Endothelial cell of umbilical vein (primary cell): ENCODE results near the gene SREBF1. TPM values are rescaled to one million over a fixed set of nuclear protein-coding genes. Genes with fewer than 3 reads are reported as not detected.

Experiments used
- BruUV-seq: library from RNA; stranded (reverse); fragments of 400-500 nt; replicated peaks from 2 replicates; lab custom pipeline; 2021; lab: Mats Ljungman, UMichigan
- CTCF ChIA-PET: fragments of 300-600, 350-600 bp; sonication (Branson Sonifier 250); formaldehyde crosslinking; loops from one replicate; lab custom pipeline; 2021; ENCODE audit warnings: antibody characterized with exemption, inconsistent platforms; lab: Charles Lee
- POLR2A ChIA-PET: fragments of 300-600, 350-600 bp; sonication (Branson Sonifier 250); formaldehyde crosslinking; loops from one replicate; lab custom pipeline; 2021; ENCODE audit warnings: antibody characterized with exemption, inconsistent platforms; lab: Charles Lee
- DNase-seq: peaks from one replicate; pipeline ENCODE4 v3.0.0-alpha.2; 2011; ENCODE audit warnings: low read depth, low spot score
- FAIRE-seq: peaks from 2 replicates; lab custom pipeline; 2011; peaks lifted over from hg19 to GRCh38; lab: Jason Lieb, UNC
- H2AFZ ChIP-seq: 2 replicates; pipeline ENCODE4 v1.6.0; 2012; ENCODE audit warnings: low read depth, low read length, control low read depth, inconsistent platforms
- H3K27ac ChIP-seq: 2 replicates; pipeline ENCODE4 v1.5.1; 2011; ENCODE audit warnings: low read depth, mild to moderate bottlenecking, control low read depth, low read length, moderate library complexity; ENCODE audit not compliant: insufficient read depth
- H3K27me3 ChIP-seq, 2 experiments: 2 replicates each; pipeline versions ENCODE4 v1.6.0 to v1.6.1; 2011; ENCODE audit warnings: low read length in 2 of 2, mixed read lengths in 1 of 2; ENCODE audit not compliant: control insufficient read depth in 2 of 2, insufficient read depth in 2 of 2
- H3K36me3 ChIP-seq, 2 experiments: 2 replicates in 1 of 2; 3 replicates in 1 of 2; pipeline ENCODE4 v1.5.1; 2011; ENCODE audit warnings: low read length in 2 of 2, mild to moderate bottlenecking in 1 of 2, moderate library complexity in 1 of 2; ENCODE audit not compliant: control insufficient read depth in 2 of 2, insufficient read depth in 2 of 2; ENCODE audit errors: extremely low read depth in 1 of 2
- H3K4me1 ChIP-seq: 3 replicates; pipeline ENCODE4 v1.5.1; 2011; ENCODE audit warnings: mild to moderate bottlenecking, low read length; ENCODE audit not compliant: control insufficient read depth, insufficient read depth; ENCODE audit errors: extremely low read depth
- H3K4me2 ChIP-seq: 2 replicates; pipeline ENCODE4 v1.6.1; 2011; ENCODE audit warnings: low read length, control low read depth, mixed read lengths; ENCODE audit not compliant: insufficient read depth
- H3K4me3 ChIP-seq, 3 experiments: fragments of 200-600 bp in 1 of 3; sonication (generic), shearing (Covaris generic) in 1 of 3; replicated peaks in 1 of 3; 2 replicates each; pipeline ENCODE4 v1.5.1; 2011 to 2016; ENCODE audit warnings: control low read depth in 3 of 3, low read length in 3 of 3, mild to moderate bottlenecking in 2 of 3, inconsistent platforms in 1 of 3, low read depth in 1 of 3, moderate library complexity in 1 of 3; ENCODE audit not compliant: insufficient read depth in 1 of 3
- H3K79me2 ChIP-seq: 2 replicates; pipeline ENCODE4 v1.6.0; 2012; ENCODE audit warnings: low read length, inconsistent platforms; ENCODE audit not compliant: control insufficient read depth, insufficient read depth
- H3K9ac ChIP-seq: replicated peaks from 2 replicates; pipeline ENCODE3; 2011; ENCODE audit warnings: low read length, control low read depth; ENCODE audit not compliant: insufficient read depth; ENCODE audit errors: extremely low read depth
- H3K9me1 ChIP-seq: replicated peaks from 3 replicates; pipeline ENCODE4 v1.6.0; 2011; ENCODE audit warnings: mild to moderate bottlenecking, low read length; ENCODE audit not compliant: control insufficient read depth, insufficient read depth; ENCODE audit errors: extremely low read depth
- H3K9me3 ChIP-seq: replicated peaks from 2 replicates; pipeline ENCODE4 v1.5.1; 2012; ENCODE audit warnings: low read length, inconsistent platforms; ENCODE audit not compliant: control insufficient read depth, insufficient read depth
- H4K20me1 ChIP-seq: replicated peaks from 2 replicates; pipeline ENCODE3; 2011; ENCODE audit warnings: mild to moderate bottlenecking, low read length; ENCODE audit not compliant: control insufficient read depth, insufficient read depth; ENCODE audit errors: extremely low read depth
- EZH2 ChIP-seq: IDR thresholded peaks from 2 replicates; pipeline ENCODE4 v1.6.1; 2012; ENCODE audit warnings: borderline replicate concordance, low read depth, mild to moderate bottlenecking, moderate library complexity, low read length, inconsistent platforms; ENCODE audit not compliant: severe bottlenecking
- FOS ChIP-seq: IDR thresholded peaks from 2 replicates; pipeline ENCODE4 v1.6.1; 2011; ENCODE audit warnings: mild to moderate bottlenecking, low read length, moderate library complexity, borderline replicate concordance; ENCODE audit not compliant: insufficient read depth
- GATA2 ChIP-seq: IDR thresholded peaks from 2 replicates; pipeline ENCODE4 v1.7.0; 2011; ENCODE audit warnings: low read depth, mild to moderate bottlenecking, moderate library complexity, mixed read lengths, low read length; ENCODE audit not compliant: insufficient read length, insufficient read depth
- JUN ChIP-seq: IDR thresholded peaks from 2 replicates; pipeline ENCODE4 v1.6.1; 2011; ENCODE audit warnings: borderline replicate concordance, low read depth; ENCODE audit not compliant: insufficient read length, insufficient read depth
- MYC ChIP-seq: IDR thresholded peaks from one replicate; pipeline ENCODE4 v1.6.1; 2011; ENCODE audit warnings: mild to moderate bottlenecking, low read depth, low read length
- POLR2A ChIP-seq: IDR thresholded peaks from 2 replicates; pipeline ENCODE4 v1.6.1; 2012; ENCODE audit warnings: low read depth, mild to moderate bottlenecking, control low read depth, low read length
- POLR2AphosphoS5 ChIP-seq: IDR thresholded peaks from 2 replicates; pipeline ENCODE4 v1.6.1; 2012; ENCODE audit warnings: low read depth, mild to moderate bottlenecking, control low read depth, low read length, moderate library complexity; ENCODE audit not compliant: insufficient read depth
- dilution Hi-C: fragments of 300-500 bp; cut with MboI; formaldehyde crosslinking; loops from one replicate; pipeline ENCODE4 v1.15.0; 2019; ENCODE audit warnings: low sequenced_read_pairs; ENCODE audit not compliant: extremely low pct_ligation_motif_present
- intact Hi-C: fragments of 100-400 bp; cut with micrococcal nuclease; formaldehyde crosslinking; loops from one replicate; pipeline ENCODE4 v1.10.0; 2022
- polyA plus RNA-seq, 4 experiments: library from polyadenylated mRNA; depleted of rRNA in 3 of 4; stranded (reverse) in 3 of 4; unstranded in 1 of 4; fragments of >200 nt; gene quantifications; 2 replicates each; pipeline versions ENCODE4 v1.2.1 to v1.2.3, GENCODE V29; 2011 to 2012; ENCODE audit warnings: missing spikeins in 1 of 4
- total RNA-seq: library from RNA; stranded (reverse); gene quantifications from 2 replicates; pipeline ENCODE4 v1.2.3, GENCODE V29; 2021
- TF ChIP-seq, protein P1 (sequence below): IDR thresholded peaks from 2 replicates; pipeline ENCODE4 v1.6.1; 2011; ENCODE audit not compliant: insufficient read depth, insufficient read length
- TF ChIP-seq, protein P2 (sequence below), 2 donors: IDR thresholded peaks; 1 replicate in 1 of 2; 2 replicates in 1 of 2; pipeline ENCODE4 v1.5.1; 2011; ENCODE audit warnings: low read length in 2 of 2, mild to moderate bottlenecking in 2 of 2, moderate library complexity in 2 of 2, control low read depth in 1 of 2, inconsistent platforms in 1 of 2, low read depth in 1 of 2; ENCODE audit not compliant: insufficient read depth in 1 of 2; ENCODE audit errors: extremely low read depth in 1 of 2

SREBF1 gene
- total and polyA plus RNA-seq, 2 donors (not counting 3 experiments of a cell fraction or from before 2014, with no cell fraction given): 50.4 to 109 TPM

- ChIA-PET POLR2A (no interaction called here), CTCF (interaction anchor here (8.9 kb wide), 1 partner anchor 45 kb away, joined by 68 read pairs; no protein-coding TSS in a partner anchor)
- H2AFZ ChIP-seq: no peak overlapping the region
- H4K20me1 ChIP-seq: no peaks in the 10 kb centered on the region
- BruUV-seq: TSS peak; percentile 6
- no peaks in the 10 kb centered on the region for H3K9me3 ChIP-seq
- no peak for DNase-seq
- no peak overlapping the region for H3K4me3 ChIP-seq
- dilution Hi-C loops (no loop called here), intact Hi-C loops (loop anchor here (5.0 kb wide), 1 partner anchor 610 kb away; the partner anchor contains the start of gene PLD6)
- no peak for FAIRE-seq
- peaks cover 15 to 30% of the 10 kb centered on the region in 2 experiments for H3K36me3 ChIP-seq
- H3K9ac ChIP-seq: no peak overlapping the region
- TF ChIP-seq, protein P1, sequence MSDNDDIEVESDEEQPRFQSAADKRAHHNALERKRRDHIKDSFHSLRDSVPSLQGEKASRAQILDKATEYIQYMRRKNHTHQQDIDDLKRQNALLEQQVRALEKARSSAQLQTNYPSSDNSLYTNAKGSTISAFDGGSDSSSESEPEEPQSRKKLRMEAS: no peak
- TF ChIP-seq POLR2AphosphoS5 (no peak), EZH2 (no peak), GATA2 (no peak), JUN (no peak), FOS (no peak), POLR2A (no peak), MYC (no peak)
- TF ChIP-seq, protein P2, sequence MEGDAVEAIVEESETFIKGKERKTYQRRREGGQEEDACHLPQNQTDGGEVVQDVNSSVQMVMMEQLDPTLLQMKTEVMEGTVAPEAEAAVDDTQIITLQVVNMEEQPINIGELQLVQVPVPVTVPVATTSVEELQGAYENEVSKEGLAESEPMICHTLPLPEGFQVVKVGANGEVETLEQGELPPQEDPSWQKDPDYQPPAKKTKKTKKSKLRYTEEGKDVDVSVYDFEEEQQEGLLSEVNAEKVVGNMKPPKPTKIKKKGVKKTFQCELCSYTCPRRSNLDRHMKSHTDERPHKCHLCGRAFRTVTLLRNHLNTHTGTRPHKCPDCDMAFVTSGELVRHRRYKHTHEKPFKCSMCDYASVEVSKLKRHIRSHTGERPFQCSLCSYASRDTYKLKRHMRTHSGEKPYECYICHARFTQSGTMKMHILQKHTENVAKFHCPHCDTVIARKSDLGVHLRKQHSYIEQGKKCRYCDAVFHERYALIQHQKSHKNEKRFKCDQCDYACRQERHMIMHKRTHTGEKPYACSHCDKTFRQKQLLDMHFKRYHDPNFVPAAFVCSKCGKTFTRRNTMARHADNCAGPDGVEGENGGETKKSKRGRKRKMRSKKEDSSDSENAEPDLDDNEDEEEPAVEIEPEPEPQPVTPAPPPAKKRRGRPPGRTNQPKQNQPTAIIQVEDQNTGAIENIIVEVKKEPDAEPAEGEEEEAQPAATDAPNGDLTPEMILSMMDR (IDR thresholded peaks at IDR 0.05; ENCODE audit: extremely low read depth in 1 of 2, insufficient read depth in 1 of 2, low read depth in 1 of 2, low read length in 2 of 2): no peak
- no peaks in the 10 kb centered on the region for H3K9me1 ChIP-seq
- H3K27me3 ChIP-seq: no peaks in the 10 kb centered on the region
- H3K27ac ChIP-seq: no peak overlapping the region
- H3K4me2 ChIP-seq: no peak overlapping the region
- H3K79me2 ChIP-seq: peaks cover 11% of the 10 kb centered on the region
- H3K4me1 ChIP-seq: peaks cover 10% of the 10 kb centered on the region
Measured at GRCh38 chr17:17816831-17817551, 19.8 kb downstream of the SREBF1 start.
